HG02870 (cell line): ENCODE data around the gene AGRN.
"Not testable (repeated sequence)": the region's sequence is repeated elsewhere in the genome, so short reads cannot be mapped to it uniquely, and the experiment has no call there.

Experiments
- ATAC-seq: cut with Tn5 transposase; IDR thresholded peaks from one replicate; pipeline ENCODE4 v1.9.1; 2021; ENCODE audit warnings: mild to moderate bottlenecking, moderate library complexity; ENCODE audit not compliant: unreplicated experiment

The AGRN gene

DNA sequence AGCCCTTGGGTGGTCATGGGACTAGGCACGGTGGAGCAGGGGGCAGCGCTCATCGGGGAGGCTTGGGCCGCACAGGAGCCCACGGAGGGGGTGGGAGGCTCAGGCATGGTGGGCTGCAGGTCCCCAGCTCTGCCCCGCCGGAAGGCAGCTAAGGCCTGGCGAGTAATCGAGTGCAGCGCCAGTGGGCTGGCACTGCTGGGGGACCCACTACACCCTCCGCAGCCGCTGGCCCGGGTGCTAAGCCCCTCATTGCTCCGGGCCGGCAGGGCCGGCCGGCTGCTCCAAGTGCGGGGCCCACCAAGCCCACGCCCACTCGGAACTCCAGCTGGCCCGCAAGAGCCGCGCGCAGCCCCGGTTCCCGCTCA lies 1.6 kb upstream of the AGRN start:
- ATAC-seq: not testable (repeated sequence)

- ATAC-seq: peak; percentile 60
Measured at GRCh38 chr1:1019122-1019999, 559 bp upstream of the AGRN start.

DNA sequence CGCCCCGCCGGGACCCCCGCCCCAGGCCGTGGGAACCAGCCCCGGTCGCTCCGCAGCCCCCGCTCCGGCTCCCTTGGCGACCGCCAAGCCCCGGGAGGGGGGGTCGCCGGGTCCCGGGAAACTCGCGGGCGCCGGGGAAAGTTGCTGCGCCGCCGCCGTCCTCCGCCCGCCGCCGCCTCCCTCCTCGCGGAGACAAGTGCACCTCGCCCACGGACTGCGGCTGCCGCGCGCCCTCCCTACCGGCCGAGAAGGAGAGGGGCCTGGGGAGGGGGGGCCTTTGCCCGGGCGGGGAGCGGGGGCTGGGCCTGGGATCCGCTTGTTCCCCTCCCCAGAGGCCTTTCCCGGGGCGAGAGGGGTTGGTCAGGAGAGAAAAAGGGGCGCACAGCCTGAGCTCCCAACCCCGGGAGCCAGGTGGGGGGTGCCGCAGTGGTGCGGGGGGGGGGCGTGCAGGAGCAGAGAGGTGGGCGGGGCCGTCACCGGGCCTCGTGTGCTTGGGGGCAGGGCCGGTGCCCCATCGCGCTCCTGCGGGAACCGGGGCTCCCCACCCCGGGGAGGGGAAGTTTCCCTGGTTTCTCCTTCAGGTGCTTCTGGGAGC lies 592 bp downstream of the AGRN start:
- no peak for ATAC-seq

DNA sequence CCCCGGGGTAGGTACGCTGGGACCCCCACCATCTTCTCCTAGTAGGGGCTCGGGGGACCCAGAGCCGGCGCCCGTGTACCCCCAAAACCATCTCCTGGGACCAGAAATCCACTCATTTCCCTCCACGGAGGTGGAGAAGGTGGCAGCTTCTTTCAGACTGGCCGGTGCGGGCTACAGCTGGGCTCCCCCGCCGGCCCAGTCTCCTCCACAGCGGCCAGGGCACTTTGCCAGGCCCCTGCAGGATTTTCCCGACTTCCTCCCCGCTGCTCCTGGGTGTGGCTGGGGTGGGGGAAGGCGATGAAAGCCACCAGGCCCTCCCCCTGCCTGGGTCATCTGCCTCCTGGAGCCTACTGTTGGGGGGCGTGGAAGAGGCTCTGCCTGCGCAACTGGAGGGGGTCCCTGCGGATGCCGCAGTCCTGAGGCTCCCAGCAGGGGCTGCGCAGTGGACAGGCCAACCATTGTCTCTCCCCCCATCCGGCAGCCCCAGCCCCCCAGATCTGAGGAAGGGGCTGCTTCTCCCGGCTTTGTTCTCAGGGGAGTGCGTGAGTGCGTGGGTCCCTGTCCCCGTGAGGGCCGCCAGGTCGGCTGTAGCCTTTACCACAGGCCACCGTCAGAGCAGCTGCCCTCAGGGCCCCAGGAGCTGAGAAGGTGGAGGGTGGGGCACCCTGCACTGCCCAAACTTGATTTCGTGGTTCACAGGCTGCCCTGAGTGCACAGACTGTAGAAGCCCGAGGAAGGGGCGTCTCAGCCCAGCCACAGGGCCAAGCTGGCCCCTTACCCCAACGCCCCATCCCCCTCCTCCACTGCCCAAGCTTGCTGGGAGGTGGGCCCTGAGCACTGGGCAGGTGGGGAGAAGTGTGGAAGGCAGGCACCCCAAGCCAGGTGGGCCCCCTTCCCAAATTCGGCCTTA lies 1.3 kb downstream of the AGRN start:
- ATAC-seq: no peak

DNA sequence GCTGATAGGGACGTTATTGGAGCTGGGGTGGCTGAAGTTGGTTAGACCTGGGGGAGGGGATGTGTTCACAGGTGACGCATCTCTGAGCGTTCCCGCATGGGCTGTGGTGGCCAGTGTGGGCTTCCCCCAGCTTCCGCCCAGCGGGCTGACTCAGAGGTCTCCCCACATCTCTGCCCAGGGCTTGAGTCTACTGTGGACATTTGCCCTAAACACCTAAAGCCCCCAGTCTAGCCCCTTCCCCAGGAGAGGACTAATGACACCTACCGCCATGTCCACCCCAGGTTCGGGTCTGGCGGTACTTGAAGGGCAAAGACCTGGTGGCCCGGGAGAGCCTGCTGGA lies 2.0 kb downstream of the AGRN start:
- ATAC-seq: no peak

DNA sequence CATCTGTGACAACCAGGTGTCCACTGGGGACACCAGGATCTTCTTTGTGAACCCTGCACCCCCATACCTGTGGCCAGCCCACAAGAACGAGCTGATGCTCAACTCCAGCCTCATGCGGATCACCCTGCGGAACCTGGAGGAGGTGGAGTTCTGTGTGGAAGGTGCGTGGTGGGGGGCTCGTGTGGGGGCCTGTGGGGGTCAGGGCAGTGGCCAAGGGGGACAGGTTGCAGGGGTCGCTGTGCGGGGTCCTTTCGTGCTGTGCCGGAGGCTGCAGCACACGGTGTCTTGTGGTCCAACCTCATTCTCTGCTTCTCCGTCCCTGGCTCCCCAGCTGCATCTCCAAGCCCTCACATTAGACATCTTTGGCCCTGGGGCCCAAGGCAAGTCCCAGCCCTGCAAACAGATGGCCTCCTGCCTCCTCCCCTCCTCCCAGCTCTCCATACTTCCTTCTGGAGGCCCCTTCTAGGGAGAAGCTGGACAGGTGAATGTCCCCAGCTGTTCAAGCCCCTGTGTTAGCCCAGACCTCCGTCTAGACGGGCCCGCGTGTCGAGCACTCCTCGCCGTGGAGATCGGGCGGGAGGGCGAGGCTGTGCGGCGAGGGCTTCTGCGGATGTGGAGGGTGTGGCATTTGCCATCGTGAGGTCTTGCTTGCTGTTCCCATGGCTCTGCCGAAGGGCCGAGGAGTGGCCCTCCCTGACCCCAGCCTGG lies 2.5 kb downstream of the AGRN start:
- ATAC-seq: no peak

- no peak for ATAC-seq
Measured at GRCh38 chr1:1023700-1024099, 3.8 kb downstream of the AGRN start.

DNA sequence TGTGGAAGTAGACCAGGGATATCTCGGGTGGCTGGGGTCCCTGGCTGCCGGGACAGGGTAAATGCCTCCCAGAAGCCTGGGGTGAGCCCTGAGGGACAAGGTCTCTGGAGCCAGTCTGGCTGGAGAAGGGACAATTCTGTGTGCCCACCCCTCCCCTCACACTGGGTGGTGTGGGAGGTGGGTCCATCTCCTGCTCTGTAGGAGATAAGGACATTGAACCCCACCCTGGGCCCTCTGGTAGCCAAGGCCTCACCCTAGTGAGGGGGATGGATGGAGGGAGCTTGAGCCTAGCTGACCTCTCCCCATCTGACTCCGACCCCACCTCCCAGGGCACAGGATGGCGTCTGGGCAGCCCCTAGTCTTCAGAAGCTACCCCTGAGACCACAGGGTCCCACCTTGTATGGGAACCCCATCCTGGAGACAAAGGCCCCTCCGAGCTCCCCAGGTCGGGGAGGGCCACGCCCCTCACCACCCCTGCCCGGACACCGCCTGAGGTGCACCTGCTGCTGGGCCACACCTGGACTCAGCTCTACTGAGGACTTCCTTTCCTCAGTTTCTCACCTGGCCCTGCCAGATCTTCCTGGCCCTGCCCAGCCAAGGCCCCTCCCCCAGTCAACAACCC lies 4.3 kb downstream of the AGRN start:
- no peak for ATAC-seq

- no peak for ATAC-seq
Measured at GRCh38 chr1:1024771-1025699, 5.1 kb downstream of the AGRN start.

- ATAC-seq: no peak
Measured at GRCh38 chr1:1025730-1026129, 5.8 kb downstream of the AGRN start.

- no peak for ATAC-seq
Measured at GRCh38 chr1:1026599-1027413, 6.9 kb downstream of the AGRN start.

DNA sequence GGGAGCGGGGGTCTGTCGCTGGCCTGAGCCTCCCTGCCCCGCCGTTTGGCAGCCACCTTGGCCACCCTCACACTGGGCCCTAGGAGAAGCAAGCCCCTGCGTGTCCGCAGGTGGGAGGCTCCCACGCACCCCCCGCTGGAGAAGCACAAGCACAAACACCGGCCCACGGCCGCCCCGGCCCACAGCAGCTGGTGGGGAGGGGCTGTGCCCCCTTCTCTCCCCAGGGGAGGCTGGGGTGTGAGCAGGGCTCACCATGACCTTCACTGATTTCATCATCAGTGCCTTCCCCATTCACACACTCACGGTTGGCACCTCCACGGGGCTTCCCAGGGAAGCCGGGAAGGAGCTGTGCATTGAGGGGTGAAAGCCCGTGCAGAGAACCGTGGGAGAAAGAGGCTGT lies 7.9 kb downstream of the AGRN start:
- ATAC-seq: no peak

GRCh38 chr1:1030867-1031658 lies 11.1 kb downstream of the AGRN start:
- not testable (repeated sequence) for ATAC-seq

- no peak for ATAC-seq
Measured at GRCh38 chr1:1031659-1032235, 11.8 kb downstream of the AGRN start.

GRCh38 chr1:1032424-1032823 lies 12.5 kb downstream of the AGRN start:
- ATAC-seq: no peak

DNA sequence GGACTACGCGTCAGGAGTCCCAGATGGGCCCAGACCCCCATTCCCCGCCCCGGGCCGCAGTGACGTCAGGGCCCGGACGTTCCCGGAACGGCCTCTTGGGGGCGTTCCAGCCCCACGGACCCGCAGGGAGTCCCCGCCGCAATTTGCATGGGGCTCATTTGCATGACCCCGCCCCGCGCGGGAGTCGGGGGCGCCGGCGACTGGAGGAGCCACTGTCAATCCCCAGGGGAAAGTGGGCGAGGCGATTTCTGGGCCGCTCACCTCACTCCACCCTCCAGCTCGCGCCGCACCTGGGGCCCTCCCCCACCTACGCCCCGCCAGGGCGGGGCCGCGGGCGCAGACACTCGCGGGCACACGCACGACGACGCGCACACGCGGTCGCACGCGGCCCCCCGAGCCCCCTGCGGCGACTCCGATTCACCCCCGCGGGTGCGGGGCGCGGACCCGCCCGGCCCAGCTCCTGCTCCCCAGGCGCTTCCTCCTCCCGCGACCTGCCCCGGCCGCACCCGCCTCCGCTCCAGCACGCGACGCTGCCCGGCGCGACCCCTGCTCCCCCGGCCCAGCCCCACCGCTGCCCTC lies 13.2 kb downstream of the AGRN start:
- peak; percentile 78 for ATAC-seq
